DMS153 treated with DMSO at 0.1 percent for 48 hours (cell line): Measurements from ENCODE around the gene PFKP.
"Not testable (repeated sequence)": the region's sequence is repeated elsewhere in the genome, so short reads cannot be mapped to it uniquely, and the experiment has no call there.

Source experiments
- DNase-seq: peaks from one replicate; lab custom pipeline; 2025; ENCODE audit not compliant: unreplicated experiment; lab: John Stamatoyannopoulos, UW

The PFKP gene

DNA sequence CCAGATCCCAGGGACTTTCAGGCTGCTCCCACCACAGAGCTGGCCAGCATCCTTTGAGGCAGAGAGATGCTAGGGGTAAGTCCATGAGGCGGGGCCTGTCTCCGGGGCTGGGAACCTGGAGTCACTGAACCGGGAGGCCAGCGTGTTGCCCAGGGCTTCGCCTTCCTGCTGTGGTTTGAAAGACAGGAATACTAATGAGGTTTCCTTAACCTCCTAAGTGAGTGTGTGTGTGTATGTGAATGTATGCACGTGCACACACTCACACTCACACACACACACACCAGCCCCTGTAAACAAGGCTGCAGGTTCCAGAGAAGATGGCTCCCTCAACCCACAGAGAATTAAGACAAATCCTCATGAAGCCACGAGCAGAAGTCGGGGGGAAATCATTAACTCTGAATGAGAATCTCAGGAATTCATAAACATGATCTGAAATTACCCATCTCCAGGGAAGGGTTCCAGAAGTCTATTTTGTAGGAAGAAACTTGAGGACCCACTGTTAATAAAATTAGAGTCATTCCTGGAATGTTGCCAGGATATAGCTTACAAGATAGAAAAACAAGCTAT, 20.3 kb upstream of the PFKP start:
- DNase-seq, result no peak

DNA sequence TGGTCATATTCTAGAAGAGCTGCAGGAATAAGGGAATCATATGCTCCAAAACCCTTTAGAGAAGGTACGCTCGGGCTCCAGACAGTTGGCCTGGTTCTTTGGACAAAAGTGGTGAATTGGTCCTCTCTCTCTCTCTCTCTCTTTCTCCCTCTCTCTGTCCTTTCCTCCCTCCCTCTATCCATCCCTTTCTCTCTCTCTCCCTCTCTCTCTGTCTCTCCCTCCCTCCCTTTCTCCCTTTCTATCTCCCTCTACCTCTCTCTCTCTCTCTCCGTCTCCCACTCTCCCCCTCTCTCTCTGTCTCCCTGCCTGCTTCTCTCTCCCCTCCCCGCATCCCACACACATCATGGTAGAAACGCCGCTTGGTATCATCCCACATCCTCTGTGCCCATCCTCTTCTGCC, 19.8 kb upstream of the PFKP start:
- DNase-seq, result no peak

DNA sequence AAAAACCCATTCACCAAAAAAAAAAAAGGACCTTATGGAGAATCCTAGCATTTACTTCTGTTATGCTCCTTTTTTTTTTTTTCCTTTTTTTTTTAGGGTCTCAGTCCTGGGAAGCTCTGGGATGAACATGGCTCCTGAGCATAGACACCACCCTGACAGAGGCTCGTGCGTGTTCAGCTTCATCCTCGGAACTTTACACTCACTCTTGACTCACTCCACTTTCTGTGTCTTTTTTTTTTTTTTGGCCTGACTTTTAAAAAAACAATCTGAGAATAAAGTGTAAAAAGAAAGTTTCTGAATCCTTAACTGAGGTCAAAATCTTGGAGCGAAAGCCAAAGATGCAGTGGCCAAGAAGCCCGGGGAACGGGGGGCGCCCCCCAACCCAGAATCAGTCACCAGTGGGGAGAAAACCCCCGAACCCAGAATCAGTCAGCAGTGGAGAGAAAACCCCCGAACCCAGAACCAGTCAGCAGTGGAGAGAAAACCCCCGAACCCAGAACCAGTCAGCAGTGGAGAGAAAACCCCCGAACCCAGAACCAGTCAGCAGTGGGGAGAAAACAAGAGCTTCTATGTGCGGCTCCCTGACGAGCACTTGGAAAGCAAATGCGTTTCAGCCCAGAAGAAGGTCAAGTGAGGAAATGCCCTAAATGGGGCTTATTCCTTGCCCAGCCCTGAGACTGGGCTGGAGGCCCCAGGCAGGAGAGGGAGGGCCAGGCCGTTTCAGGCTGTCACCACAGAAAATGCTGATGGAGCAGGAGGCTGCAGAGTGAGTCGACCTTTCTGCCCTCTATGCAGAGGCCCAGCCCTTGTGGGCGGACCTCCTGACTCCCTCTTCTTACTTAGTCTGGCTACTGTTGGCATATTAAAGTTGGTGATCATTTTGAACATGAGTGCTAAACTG, 19.0 kb upstream of the PFKP start:
- DNase-seq, result no peak

DNA sequence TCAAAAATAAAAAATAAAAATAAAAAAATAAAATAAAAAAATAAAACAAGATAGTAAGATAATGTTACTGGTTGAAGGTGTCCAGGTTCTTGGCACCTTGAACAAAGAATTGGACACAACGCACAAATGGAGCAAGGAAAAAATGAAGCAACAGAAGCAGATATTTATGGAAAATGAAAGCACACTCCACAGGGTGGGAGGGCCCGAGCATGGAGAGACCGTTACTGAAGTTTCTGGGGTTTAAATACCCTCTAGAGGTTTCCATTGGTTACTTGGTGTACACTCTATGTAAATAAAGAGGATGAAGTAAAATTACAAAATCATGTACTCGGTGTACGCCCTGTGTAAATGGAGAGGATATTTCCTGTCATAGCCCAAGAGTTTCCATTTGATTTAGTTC, 15.7 kb upstream of the PFKP start:
- DNase-seq, result no peak

DNA sequence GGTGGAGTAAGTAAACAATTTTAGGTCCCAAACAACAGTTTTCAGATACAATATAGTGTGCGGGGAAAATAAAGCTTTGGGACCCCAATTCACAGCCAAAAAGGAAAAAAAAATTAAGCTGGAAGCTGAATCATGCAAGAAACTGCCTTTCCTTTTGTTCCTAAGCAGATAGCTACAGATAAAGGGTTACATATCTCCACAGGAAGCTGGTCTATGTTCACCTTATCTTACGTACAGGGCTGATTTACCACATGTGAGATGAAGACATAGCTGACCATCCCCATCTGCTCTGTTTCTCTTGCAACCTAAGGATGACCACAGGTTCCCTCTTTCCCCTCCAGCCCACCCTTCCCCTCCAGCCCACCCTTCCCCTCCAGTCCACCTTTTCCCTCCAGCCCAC, 14.2 kb upstream of the PFKP start:
- DNase-seq, result no peak

DNA sequence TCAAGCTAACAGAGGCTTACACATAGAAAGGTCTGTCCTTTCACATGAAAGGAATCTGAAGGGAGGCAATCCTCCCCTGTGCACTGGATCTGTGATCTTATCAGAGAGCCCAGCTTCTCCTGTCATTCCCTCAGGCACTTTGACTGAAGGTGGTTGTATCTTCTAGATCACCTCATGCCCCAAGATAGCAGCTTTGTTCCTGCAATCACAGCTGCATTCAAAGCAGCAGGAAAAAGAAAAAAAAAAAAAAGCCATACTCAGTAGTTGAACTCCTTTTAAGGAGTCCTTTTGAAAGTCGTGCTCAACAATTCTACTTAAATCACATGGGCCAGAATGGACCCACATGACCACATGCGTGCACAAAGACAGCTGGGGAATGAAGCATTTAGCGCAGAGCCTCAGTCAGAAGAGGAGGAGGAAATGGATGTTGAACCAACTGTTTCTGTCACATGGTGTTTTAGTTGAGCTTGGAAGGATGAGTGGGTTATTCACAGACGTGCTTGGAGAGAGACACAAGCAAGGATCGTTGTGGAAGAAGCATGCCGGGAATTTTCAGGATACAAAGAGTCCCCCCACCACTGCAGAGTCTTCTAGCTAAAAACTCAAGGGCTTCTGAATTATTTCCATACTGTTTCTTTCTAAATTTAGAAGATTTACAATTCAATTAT, 13.0 kb upstream of the PFKP start:
- DNase-seq, result no peak

DNA sequence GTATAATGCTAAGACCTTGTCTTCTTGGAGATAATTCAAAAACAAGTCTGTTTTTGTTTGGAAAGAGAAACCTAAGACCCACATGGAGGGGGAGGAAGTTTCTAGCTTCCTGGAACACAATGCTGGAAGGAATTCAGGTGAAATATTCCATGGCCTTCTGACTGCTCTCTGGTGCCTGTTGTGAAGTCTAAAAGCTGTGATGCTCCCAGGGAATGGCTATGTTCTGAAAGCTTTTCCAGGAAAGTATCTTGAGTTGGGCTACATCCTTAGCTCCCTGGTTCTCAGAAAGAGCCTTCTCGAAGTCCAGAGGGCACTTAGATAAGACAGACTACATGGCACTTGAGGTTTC, 12.5 kb upstream of the PFKP start:
- no peak for DNase-seq

DNA sequence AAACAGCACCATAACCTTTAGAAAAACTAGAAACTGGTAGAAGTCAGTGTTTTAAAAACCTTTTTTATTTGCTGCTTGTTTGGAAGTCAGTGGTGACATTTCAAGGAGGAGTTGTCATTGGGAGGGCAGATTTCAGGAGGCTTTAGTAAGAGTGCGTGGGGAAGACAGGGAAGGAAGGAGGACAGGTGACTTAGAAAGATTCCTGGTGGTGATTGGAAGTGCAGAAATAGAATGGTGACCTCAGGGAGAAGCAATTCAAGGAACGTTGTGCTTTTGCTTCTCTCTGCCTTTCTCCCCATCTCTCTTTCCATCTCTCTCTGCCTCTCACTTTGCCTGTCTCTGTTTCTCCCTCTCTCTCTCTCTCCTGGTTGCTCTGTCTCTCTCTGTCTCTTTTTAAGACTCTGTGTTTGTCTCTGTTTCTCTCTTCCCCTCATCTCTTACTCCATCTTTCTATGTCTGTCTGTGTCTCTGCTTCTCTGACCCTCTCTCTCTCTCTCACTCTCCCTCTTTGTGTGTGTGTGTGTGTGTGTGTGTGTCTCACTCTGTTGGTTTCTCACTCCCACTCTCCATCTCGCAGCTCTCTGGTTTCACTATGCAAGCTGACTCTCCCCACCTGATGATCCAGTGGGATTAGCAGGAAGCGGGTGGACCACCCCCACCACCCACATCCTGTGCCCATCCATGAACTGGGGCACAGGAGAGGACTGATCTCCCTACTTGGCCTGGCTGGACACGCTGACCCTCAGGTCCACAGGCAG, 10.9 kb upstream of the PFKP start:
- DNase-seq, result no peak

DNA sequence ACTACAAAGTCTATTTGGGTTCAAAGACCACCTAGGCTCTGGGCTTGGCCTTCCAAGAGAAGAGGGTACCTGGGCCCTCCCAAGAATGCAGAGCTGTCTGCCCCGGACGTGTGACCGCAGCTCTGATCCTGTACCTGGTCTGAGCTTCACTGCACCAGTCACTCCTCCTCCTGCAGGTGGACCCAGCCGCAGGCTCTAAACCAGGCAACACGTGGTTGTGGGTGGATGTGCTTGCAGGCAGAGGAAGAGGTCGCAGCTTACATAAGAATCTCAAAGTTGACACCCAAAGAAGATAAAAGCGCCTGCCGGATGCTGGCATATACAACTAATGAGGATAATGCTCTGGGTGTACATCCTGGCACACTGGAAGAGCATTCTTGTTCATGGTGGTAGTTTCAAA, 9.4 kb upstream of the PFKP start:
- DNase-seq, result no peak

DNA sequence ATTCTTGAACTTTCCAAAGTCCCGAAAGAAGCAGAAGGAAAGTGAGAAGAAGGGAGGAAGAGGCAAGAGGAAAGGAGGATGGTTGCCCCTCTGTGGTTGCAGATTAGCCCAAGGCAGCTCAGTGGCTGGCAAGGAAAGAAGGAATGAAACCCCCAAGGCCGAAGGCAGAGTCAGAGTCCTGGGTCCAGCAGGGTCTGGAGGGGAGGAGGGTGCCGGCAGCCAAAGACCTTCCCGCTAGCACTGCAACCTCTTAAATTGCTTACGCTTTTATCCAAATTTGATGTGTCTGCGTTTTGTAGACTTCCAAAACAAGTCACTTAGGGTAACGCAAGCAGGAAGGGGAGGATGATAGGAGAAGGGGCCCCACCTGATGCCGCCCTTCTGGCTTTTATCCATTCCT, 7.4 kb upstream of the PFKP start:
- DNase-seq, result no peak

DNA sequence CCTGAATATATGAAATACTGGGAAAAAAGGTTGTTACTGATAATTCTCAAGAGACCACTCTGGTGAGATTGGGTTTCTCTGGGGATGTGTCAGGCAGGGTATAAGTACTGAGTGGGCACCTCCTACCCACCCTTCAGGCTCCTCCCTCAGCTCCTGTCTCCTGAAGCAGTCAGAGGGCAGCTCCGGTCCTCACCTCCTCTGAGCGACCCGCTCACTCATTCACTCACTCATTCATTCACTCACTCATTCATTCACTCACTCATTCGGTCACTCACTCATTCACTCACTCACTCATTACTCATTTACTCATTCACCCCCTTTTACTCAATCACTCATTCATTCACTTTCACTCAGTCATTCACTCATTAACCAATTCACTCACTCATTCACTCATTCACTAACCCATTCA, 6.9 kb upstream of the PFKP start:
- no peak for DNase-seq

DNA sequence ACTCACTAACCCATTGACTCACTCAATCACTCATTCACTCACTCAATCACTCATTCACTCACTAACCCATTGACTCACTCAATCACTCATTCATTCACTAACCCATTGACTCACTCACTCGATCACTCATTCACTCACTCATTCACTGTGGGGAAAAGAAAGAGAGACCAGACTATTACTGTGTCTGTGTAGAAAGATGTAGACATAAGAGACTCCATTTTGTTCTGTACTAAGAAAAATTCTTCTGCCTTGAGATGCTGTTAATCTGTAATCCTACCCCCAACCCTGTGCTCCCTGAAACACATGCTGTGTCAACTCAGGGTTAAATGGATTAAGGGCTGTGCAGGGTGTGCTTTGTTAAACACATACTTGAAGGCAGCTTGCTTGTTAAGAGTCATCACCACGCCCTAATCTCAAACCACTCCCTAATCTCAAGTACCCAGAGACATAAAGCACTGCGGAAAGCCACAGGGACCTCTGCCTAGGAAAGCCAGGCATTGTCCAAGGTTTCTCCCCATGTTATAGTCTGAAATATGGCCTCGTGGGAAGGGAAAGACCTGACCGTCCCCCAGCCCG, 5.9 kb upstream of the PFKP start:
- DNase-seq, result not testable (repeated sequence)

DNA sequence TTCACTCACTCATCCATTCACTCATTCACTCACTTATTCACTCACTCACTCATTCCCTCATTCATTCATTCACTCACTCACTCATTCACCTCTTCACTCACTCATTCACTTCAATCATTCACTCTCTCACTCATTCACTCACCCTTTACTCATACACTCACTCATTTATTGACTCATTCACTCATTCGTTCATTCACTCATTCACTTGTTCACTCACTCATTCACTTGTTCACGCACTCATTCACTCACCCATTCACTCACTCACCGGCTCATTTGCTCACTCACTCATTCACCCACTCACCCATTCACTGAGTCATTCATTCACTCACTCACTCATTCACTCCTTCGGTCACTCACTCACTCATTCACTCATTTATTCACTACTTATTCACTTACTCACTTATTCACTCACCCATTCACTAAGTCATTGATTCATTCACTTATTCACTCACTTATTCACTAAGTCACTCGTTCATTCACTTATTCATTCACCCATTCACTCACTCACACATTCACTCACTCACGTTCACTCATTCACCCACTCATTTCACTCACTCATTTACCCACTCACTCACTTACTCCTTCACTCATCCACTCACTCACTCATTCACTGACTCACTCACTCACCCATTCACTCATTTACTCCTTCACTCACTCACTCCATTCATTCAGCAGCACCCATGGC, 4.7 kb upstream of the PFKP start:
- no peak for DNase-seq

DNA sequence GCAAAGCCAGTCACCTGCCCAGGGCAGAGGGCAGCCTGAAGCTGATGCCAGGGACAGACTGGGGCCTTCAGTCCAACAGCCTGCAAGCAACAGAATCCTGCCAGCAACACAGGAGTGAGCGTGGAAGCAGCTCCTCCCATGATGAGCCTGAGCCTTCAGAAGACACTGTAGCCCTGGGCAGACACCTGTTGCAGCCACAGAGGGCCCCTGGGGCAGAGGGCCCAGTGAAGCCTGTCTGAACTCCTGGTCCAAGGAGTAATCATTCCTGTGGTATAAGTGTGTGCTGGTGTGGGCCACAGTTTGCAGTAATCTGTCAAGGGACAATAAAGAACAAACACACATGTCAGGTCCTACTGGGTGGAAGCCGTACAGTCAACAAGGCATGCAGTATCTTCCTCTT, 2.9 kb upstream of the PFKP start:
- DNase-seq, result no peak

DNA sequence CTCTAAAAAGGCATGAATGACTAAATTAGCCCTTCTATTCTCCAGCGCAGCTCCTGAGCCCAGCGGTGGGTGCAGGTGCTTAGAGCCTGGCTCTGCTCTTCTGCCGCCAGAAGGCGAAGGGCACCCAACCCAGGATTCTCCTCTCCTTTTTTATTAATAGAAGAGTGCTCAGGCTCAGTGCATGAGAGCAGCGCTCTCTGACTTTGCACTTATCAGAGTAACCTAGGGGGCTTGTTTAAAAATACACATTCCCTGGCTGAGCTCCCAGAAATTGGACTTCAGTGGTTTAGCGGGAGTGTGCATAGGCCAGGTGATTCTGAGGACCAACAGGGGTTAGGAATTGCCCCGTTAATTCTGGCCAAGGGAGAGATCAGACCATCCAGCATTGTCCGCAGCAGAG, 1.7 kb upstream of the PFKP start:
- DNase-seq, result no peak

DNA sequence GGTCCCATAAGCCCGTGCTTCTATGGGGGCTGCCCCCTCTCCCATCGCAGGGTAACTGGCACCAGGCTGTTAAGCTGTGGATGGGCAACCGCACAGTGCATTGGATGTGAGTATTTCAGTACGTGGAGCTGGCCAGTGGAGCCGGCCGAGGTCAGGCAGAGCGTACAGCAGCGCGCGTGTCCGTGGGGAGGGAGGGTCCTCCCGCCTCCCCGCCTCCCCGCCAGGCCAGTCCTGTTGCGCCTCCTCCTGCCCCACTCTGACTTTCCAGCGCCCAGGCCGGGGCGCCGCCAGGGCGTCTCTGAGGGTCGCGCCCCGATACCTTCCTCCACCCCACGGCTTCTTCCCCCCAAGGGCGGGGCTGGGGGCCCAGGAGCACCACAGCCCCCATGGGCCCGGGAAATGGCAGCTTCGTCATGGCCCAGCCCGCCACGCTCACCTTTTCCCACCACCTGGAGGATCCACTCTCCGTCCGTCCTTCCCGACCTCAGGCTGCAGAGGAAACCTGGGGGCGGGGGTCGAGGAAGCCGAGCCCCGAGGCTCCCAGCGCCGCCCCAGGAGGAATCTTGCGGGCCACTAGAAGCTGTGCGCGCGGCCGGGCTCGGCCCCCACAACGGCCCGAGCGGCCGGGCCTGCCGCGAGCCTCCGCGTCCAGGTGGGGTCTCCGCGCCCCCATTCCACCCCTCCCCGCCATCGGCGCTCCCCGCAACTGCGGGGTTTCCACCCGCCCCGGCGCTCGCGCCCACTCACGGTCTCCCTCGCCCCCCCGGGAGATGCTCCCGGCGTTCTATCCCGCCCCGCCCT, 831 bp upstream of the PFKP start:
- DNase-seq, result no peak

DNA sequence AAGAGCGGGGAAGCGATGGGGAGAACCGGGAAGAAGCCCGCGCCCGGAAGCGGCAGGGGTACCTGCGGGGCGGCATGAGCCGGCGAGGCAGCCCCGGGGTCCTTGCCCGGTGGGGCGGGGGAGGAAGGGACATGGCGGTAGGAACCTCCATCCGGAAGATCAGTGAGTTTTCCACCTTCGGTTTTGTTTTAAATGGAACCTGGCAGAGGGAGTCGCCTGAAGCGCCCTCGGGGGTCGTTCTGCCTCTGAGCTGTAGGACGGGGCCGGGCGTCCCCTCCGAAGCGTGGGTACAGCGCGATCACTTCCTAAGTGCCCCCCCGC, 471 bp downstream of the PFKP start:
- DNase-seq, result no peak

DNA sequence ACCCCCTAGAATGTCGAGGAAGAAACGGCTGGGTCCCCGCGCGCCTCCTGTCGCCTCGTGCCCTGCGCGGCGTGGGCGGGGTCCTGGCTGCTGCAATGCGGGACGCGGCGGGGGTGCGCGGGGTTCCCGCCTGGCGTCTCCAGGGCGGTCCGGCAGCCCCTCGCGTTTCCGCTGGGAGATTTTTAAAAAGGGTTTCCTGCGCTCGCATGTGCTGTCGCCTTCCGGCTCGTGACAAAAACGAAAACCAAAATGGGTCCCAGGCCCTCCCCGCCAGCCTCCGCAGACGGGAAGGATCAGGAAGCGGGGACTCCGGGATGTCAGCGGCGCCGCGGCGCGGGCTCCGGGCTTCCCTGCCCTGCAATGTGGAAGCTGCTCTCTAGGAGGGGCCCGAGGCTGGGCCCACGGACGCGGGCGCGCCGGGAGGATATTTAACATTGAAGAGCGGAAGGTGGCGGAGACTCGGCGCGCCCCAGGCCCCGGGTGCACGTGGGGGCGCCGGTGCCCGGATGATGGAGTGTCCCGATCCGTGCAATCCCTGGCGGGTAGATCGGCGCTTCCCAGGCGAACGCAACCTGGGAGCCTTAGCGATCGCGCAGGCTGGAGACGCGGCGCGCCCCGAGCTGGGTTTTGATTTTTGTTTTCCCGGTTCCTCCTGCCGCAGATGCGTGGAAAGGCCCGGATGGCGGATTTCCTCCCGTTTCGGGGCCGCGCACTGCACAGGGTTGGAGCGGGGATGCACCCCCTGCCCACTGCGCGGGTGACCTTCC, 1.0 kb downstream of the PFKP start:
- DNase-seq, result no peak

DNA sequence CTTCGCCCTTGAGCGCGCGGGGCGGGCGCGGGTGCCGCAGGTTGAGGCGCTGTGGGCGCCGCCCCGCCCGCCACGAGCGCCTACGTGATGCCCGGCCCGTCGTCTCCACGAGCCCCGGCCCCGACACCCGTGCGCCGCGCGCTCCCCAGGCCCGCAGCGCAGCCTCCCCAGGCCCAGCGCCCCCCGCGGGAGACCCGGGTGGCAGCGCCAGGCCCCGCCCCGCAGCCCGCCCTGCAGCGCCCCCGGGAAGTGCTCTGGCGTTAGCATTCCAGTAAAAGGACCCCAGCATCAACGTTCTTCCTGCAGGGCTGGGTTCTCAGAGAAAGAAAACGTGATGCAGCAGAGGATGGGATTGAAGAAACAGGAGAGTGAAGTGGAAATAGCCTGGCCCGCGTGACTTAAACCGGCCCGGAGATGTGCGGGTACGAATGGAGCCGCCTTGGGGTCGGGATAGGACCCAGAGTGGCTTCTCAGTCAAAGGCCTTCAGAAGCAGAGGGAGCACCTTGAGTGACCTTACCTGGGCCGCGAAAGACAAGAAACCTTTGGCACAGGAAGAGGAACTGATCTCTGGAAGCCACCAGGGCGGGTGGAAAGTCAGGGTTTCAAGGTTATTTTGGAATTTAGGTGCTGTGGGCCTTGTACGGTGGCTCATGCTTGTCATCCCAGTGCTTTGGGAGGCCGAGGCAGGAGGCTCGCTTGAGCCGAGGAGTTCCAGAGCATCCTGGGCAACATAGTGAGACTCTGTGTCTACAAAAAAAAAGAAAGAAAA, 1.8 kb downstream of the PFKP start:
- DNase-seq, result no peak
